HEK293 (cell line): Measurements from ENCODE around the gene CHSY1.
A peak's percentile ranks its signal among the peaks of the same experiment; 100 is the strongest.

Experiments used
- CTCF ChIA-PET: fragments of 350-600 bp; formaldehyde crosslinking; extraction: SDS; loops from one replicate; lab custom pipeline; 2021; ENCODE audit warnings: antibody characterized with exemption; lab: Yijun Ruan, JAX
- POLR2A ChIA-PET: fragments of 300-600 bp; formaldehyde crosslinking; extraction: SDS; loops from one replicate; lab custom pipeline; 2020; ENCODE audit warnings: antibody characterized with exemption, inconsistent platforms; lab: Yijun Ruan, JAX
- H3K27ac ChIP-seq: fragments of 200-500 bp; sonication (Bioruptor generic); 2 replicates; pipeline ENCODE4 v1.5.1; 2014; ENCODE audit warnings: low read depth, low read length, control low read depth, inconsistent platforms; ENCODE audit errors: extremely low read depth
- H3K36me3 ChIP-seq, 2 experiments: fragments of 200-500 bp in 1 of 2; sonication (Bioruptor generic) in 1 of 2; 1 replicate in 1 of 2; 2 replicates in 1 of 2; pipeline ENCODE4 v1.5.1; 2014 to 2017; ENCODE audit warnings: inconsistent platforms in 2 of 2, low read length in 2 of 2; ENCODE audit not compliant: control insufficient read depth in 2 of 2, insufficient read depth in 1 of 2
- H3K4me1 ChIP-seq: fragments of 200-500 bp; sonication (Bioruptor generic); 2 replicates; pipeline ENCODE4 v1.5.1; 2014; ENCODE audit warnings: mild to moderate bottlenecking, low read length, inconsistent platforms; ENCODE audit not compliant: control insufficient read depth, insufficient read depth
- H3K4me3 ChIP-seq: 2 replicates; pipeline ENCODE4 v1.5.1; 2011; ENCODE audit warnings: low read depth, mild to moderate bottlenecking, control low read depth, low read length, moderate library complexity
- H3K9me3 ChIP-seq: fragments of 200-500 bp; sonication (Bioruptor generic); 2 replicates; pipeline ENCODE4 v1.5.1; 2014; ENCODE audit warnings: low read depth, low read length, inconsistent platforms; ENCODE audit not compliant: control insufficient read depth, insufficient read depth
- CTCF ChIP-seq: fragments of 450-650 bp; formaldehyde crosslinking; IDR thresholded peaks from 2 replicates; pipeline ENCODE4 v1.5.1; 2016; ENCODE audit warnings: missing biosample characterization, missing genetic modification characterization
- GLI2 ChIP-seq: fragments of 450-650 bp; formaldehyde crosslinking; IDR thresholded peaks from 2 replicates; pipeline ENCODE4; 2017; ENCODE audit warnings: missing biosample characterization, missing genetic modification characterization, low read depth, borderline replicate concordance
- OVOL3 ChIP-seq: fragments of 450-650 bp; formaldehyde crosslinking; IDR thresholded peaks from 2 replicates; pipeline ENCODE4 v1.5.1; 2016; ENCODE audit warnings: missing biosample characterization, missing genetic modification characterization
- REPIN1 ChIP-seq: fragments of 450-650 bp; formaldehyde crosslinking; IDR thresholded peaks from 2 replicates; pipeline ENCODE4 v1.5.1; 2017; ENCODE audit warnings: missing biosample characterization, missing genetic modification characterization, low read depth
- ZIC2 ChIP-seq: fragments of 450-650 bp; formaldehyde crosslinking; IDR thresholded peaks from 2 replicates; pipeline ENCODE4 v1.5.1; 2016; ENCODE audit warnings: missing biosample characterization, missing genetic modification characterization
- ZNF2 ChIP-seq: fragments of 450-650 bp; formaldehyde crosslinking; IDR thresholded peaks from 2 replicates; pipeline ENCODE4 v1.5.1; 2016; ENCODE audit warnings: missing biosample characterization, missing genetic modification characterization
- ZNF280D ChIP-seq: fragments of 450-650 bp; formaldehyde crosslinking; IDR thresholded peaks from 2 replicates; pipeline ENCODE4 v1.5.1; 2016; ENCODE audit warnings: missing biosample characterization, missing genetic modification characterization
- ZNF449 ChIP-seq: fragments of 450-650 bp; formaldehyde crosslinking; IDR thresholded peaks from 2 replicates; pipeline ENCODE4 v1.5.1; 2017; ENCODE audit warnings: missing biosample characterization, mild to moderate bottlenecking, missing genetic modification characterization, moderate library complexity
- ZNF600 ChIP-seq: fragments of 450-650 bp; formaldehyde crosslinking; IDR thresholded peaks from 2 replicates; pipeline ENCODE4 v1.5.1; 2016; ENCODE audit warnings: missing biosample characterization, missing genetic modification characterization
- ZNF654 ChIP-seq: fragments of 450-650 bp; formaldehyde crosslinking; IDR thresholded peaks from 2 replicates; pipeline ENCODE4 v1.5.1; 2016; ENCODE audit warnings: low read depth, missing biosample characterization, missing genetic modification characterization
- ZNF747 ChIP-seq: fragments of 450-650 bp; formaldehyde crosslinking; IDR thresholded peaks from 2 replicates; pipeline ENCODE4 v1.5.1; 2016; ENCODE audit warnings: missing biosample characterization, missing genetic modification characterization

The CHSY1 gene

GRCh38 chr15:101258238-101259144, 6.6 kb upstream of the CHSY1 start:
- POLR2A ChIA-PET: interaction anchor here (0.8 to 1.4 kb wide), 2 partner anchors 9 to 243 kb away, joined by 3 to 5 read pairs; no protein-coding TSS in a partner anchor
- no peak overlapping the region for H3K4me3 ChIP-seq
- CTCF ChIA-PET: interaction anchor here (0.6 to 12.5 kb wide), 39 partner anchors 9 to 1215 kb away, joined by 3 to 223 read pairs (median 4); no protein-coding TSS in a partner anchor
- H3K27ac ChIP-seq: no peak overlapping the region
- no peaks in the 10 kb centered on the region for H3K4me1 ChIP-seq
- TF ChIP-seq ZIC2 (no peak), ZNF654 (tag by site-specific recombination) (peak; percentile 78), ZNF747 (no peak), ZNF2 (tag by site-specific recombination) (0 out of 2 replicates have a peak, but pooled peaks have one; percentile 66), GLI2 (no peak), CTCF (tag by site-specific recombination) (peak; percentile 43; the same call in 1 of the 2 replicates), ZNF449 (no peak), ZNF600 (tag by site-specific recombination) (no peak), REPIN1 (tag by site-specific recombination) (no peak)
- H3K9me3 ChIP-seq: no peaks in the 10 kb centered on the region
- H3K36me3 ChIP-seq: no peaks in the 10 kb centered on the region

GRCh38 chr15:101256757-101257156, 4.9 kb upstream of the CHSY1 start:
- TF ChIP-seq ZNF280D: no peak
- TF ChIP-seq CTCF (tag by site-specific recombination): no peak
- no peak for TF ChIP-seq OVOL3 (tag by site-specific recombination)
- no peak for TF ChIP-seq ZIC2
- Histone ChIP-seq H3K36me3 (no peaks in the 10 kb centered on the region), H3K9me3 (no peaks in the 10 kb centered on the region), H3K27ac (no peak overlapping the region), H3K4me3 (no peak overlapping the region), H3K4me1 (0 out of 2 replicates have a peak, but pooled peaks cover 2% of the 10 kb centered on the region)
- POLR2A ChIA-PET: interaction anchor here (1.2 kb wide), 2 partner anchors 238 to 248 kb away, joined by 3 to 4 read pairs; no protein-coding TSS in a partner anchor
- CTCF ChIA-PET: interaction anchor here (0.6 to 12.5 kb wide), 16 partner anchors 11 to 1857 kb away, joined by 3 to 223 read pairs (median 6); no protein-coding TSS in a partner anchor
